HepG2 (cell line): ENCODE measurements around the gene TWIST2. TPM values are rescaled to one million over a fixed set of nuclear protein-coding genes. Genes with fewer than 3 reads are reported as not detected.
A peak's percentile ranks its signal among the peaks of the same experiment; 100 is the strongest.

Source experiments
- ADNP ChIP-seq: sonication (generic); formaldehyde crosslinking; IDR thresholded peaks from 2 replicates; pipeline ENCODE4 v1.4.0; 2020; ENCODE audit warnings: missing genetic modification reagents
- ATM ChIP-seq: fragments of 450-650 bp; IDR thresholded peaks from 2 replicates; pipeline ENCODE4 v1.7.1; 2017; ENCODE audit warnings: mild to moderate bottlenecking, borderline replicate concordance
- DNMT3B ChIP-seq: conservative IDR thresholded peaks from 2 replicates; pipeline ENCODE4 v1.6.1; 2016; ENCODE audit warnings: missing biosample characterization, control low read depth
- FOSL2 ChIP-seq: sonication (generic); formaldehyde crosslinking; IDR thresholded peaks from 2 replicates; pipeline ENCODE4 v1.4.0; 2020; ENCODE audit warnings: missing genetic modification reagents
- FOXA1 ChIP-seq, 2 experiments: fragments of 450-650 bp in 1 of 2; sonication (generic) in 1 of 2; formaldehyde crosslinking in 1 of 2; IDR thresholded peaks; 2 replicates each; pipeline versions ENCODE4 v1.4.0 to v1.6.1; 2016 to 2020; ENCODE audit warnings: missing genetic modification reagents in 1 of 2
- FOXP1 ChIP-seq, 2 experiments: fragments of 450-650 bp in 1 of 2; IDR thresholded peaks; 2 replicates each; pipeline ENCODE4 v1.6.1; 2017 to 2018; ENCODE audit warnings: antibody characterized with exemption in 1 of 2
- HHEX ChIP-seq: IDR thresholded peaks from 2 replicates; pipeline ENCODE4 v1.6.1; 2016; ENCODE audit warnings: control low read depth
- HNRNPL ChIP-seq: fragments of 200-400 bp; formaldehyde crosslinking; IDR thresholded peaks from 2 replicates; pipeline ENCODE4 v1.6.1; 2017; ENCODE audit warnings: mild to moderate bottlenecking, low read depth, low read length
- MLX ChIP-seq: IDR thresholded peaks from 2 replicates; pipeline ENCODE4 v1.6.1; 2016
- MLXIP ChIP-seq: sonication (generic); formaldehyde crosslinking; IDR thresholded peaks from 2 replicates; pipeline ENCODE4 v1.9.0; 2021; ENCODE audit warnings: missing genetic modification reagents, borderline replicate concordance
- NFE2 ChIP-seq: sonication (generic); formaldehyde crosslinking; IDR thresholded peaks from 2 replicates; pipeline ENCODE4 v1.4.0; 2020; ENCODE audit warnings: missing genetic modification reagents
- PHF5A ChIP-seq: IDR thresholded peaks from one replicate; pipeline ENCODE4 v1.6.1; 2018; ENCODE audit warnings: low read depth, missing genetic modification reagents; ENCODE audit not compliant: unreplicated experiment
- SKIL ChIP-seq: sonication (generic); formaldehyde crosslinking; IDR thresholded peaks from 2 replicates; pipeline ENCODE4 v1.8.0; 2022; ENCODE audit warnings: missing genetic modification reagents, mild to moderate bottlenecking, moderate library complexity, borderline replicate concordance
- TAF15 ChIP-seq: fragments of 200-400 bp; formaldehyde crosslinking; IDR thresholded peaks from one replicate; pipeline ENCODE4 v1.6.1; 2018; ENCODE audit warnings: mild to moderate bottlenecking, low read depth, low read length; ENCODE audit not compliant: poor library complexity, severe bottlenecking
- ZNF282 ChIP-seq: fragments of 450-650 bp; IDR thresholded peaks from 2 replicates; pipeline ENCODE4 v1.6.1; 2018; ENCODE audit not compliant: partially characterized antibody
- polyA plus RNA-seq, 8 experiments: library from polyadenylated mRNA; depleted of rRNA in 3 of 8; stranded (reverse) in 7 of 8; unstranded in 1 of 8; fragments of >200 nt; fragmentation: Illumina TruSeq in 4 of 8; extraction: Trizol in 4 of 8; gene quantifications; 2 replicates each; pipeline versions ENCODE4 v1.2.1 to v1.2.3, GENCODE V29; 2011 to 2016; ENCODE audit warnings: low read depth in 4 of 8, missing spikeins in 1 of 8, mixed read lengths in 1 of 8; ENCODE audit not compliant: insufficient read depth in 1 of 8
- total RNA-seq, 5 experiments: library from RNA; depleted of rRNA; stranded (reverse); fragments of >200 nt; fragmentation: Illumina TruSeq; extraction: Trizol; gene quantifications; 2 replicates each; pipeline ENCODE4 v1.2.3, GENCODE V29; 2016; ENCODE audit warnings: low read depth in 1 of 5
- TF ChIP-seq, protein P1 (sequence below): sonication (generic); formaldehyde crosslinking; IDR thresholded peaks from 2 replicates; pipeline ENCODE4 v1.4.0; 2020; ENCODE audit warnings: missing genetic modification reagents
- TF ChIP-seq, protein P2 (sequence below): sonication (generic); formaldehyde crosslinking; IDR thresholded peaks from 2 replicates; pipeline ENCODE4 v1.5.1; 2020; ENCODE audit warnings: missing genetic modification reagents, mild to moderate bottlenecking, borderline replicate concordance
- TF ChIP-seq, protein P3 (sequence below): sonication (generic); formaldehyde crosslinking; IDR thresholded peaks from 2 replicates; pipeline ENCODE4 v1.8.0; 2022; ENCODE audit warnings: mild to moderate bottlenecking, missing genetic modification reagents, moderate library complexity

TWIST2 gene
- total and polyA plus RNA-seq, 2 of the 13 experiments (the other 11 are each of a cell fraction or from before 2014, with no cell fraction given): 0.08 to 0.11 TPM

- no peak for TF ChIP-seq MLXIP (CRISPR knock-in tag)
- no peak for TF ChIP-seq FOXA1 (IDR thresholded peaks at IDR 0.05)
- TF ChIP-seq FOXA1 (CRISPR knock-in tag; IDR thresholded peaks at IDR 0.05): peak; percentile 89
- TF ChIP-seq, protein P1, sequence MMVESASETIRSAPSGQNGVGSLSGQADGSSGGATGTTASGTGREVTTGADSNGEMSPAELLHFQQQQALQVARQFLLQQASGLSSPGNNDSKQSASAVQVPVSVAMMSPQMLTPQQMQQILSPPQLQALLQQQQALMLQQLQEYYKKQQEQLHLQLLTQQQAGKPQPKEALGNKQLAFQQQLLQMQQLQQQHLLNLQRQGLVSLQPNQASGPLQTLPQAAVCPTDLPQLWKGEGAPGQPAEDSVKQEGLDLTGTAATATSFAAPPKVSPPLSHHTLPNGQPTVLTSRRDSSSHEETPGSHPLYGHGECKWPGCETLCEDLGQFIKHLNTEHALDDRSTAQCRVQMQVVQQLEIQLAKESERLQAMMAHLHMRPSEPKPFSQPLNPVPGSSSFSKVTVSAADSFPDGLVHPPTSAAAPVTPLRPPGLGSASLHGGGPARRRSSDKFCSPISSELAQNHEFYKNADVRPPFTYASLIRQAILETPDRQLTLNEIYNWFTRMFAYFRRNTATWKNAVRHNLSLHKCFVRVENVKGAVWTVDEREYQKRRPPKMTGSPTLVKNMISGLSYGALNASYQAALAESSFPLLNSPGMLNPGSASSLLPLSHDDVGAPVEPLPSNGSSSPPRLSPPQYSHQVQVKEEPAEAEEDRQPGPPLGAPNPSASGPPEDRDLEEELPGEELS: peak; percentile 92
- no peak for TF ChIP-seq ADNP (CRISPR knock-in tag)
- TF ChIP-seq FOXP1 (IDR thresholded peaks at IDR 0.05): 0 out of 2 replicates have a peak, but pooled peaks have one; percentile 32
- peak; percentile 91 for TF ChIP-seq FOXP1 (CRISPR knock-in tag; IDR thresholded peaks at IDR 0.05)
- no peak for TF ChIP-seq NFE2 (CRISPR knock-in tag)
- TF ChIP-seq MLX: peak; percentile 47; the same call in 1 of the 2 replicates
- TF ChIP-seq, protein P2, sequence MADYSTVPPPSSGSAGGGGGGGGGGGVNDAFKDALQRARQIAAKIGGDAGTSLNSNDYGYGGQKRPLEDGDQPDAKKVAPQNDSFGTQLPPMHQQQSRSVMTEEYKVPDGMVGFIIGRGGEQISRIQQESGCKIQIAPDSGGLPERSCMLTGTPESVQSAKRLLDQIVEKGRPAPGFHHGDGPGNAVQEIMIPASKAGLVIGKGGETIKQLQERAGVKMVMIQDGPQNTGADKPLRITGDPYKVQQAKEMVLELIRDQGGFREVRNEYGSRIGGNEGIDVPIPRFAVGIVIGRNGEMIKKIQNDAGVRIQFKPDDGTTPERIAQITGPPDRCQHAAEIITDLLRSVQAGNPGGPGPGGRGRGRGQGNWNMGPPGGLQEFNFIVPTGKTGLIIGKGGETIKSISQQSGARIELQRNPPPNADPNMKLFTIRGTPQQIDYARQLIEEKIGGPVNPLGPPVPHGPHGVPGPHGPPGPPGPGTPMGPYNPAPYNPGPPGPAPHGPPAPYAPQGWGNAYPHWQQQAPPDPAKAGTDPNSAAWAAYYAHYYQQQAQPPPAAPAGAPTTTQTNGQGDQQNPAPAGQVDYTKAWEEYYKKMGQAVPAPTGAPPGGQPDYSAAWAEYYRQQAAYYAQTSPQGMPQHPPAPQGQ (CRISPR knock-in tag): peak; percentile 78; the same call in 1 of the 2 replicates
- TF ChIP-seq DNMT3B: peak; percentile 84
- no peak for TF ChIP-seq HHEX (CRISPR knock-in tag)
- TF ChIP-seq, protein P3, sequence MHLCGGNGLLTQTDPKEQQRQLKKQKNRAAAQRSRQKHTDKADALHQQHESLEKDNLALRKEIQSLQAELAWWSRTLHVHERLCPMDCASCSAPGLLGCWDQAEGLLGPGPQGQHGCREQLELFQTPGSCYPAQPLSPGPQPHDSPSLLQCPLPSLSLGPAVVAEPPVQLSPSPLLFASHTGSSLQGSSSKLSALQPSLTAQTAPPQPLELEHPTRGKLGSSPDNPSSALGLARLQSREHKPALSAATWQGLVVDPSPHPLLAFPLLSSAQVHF (CRISPR knock-in tag): no peak
- peak; percentile 68; the same call in 1 of the 2 replicates for TF ChIP-seq HNRNPL
- peak; percentile 65 for TF ChIP-seq TAF15
- TF ChIP-seq ATM: no peak
- TF ChIP-seq ZNF282: no peak
- TF ChIP-seq SKIL (CRISPR knock-in tag): peak; percentile 49; the same call in 1 of the 2 replicates
- no peak for TF ChIP-seq PHF5A (CRISPR knock-in tag)
- TF ChIP-seq FOSL2 (CRISPR knock-in tag): peak; percentile 99
Measured at GRCh38 chr2:238864207-238865014, 16.5 kb downstream of the TWIST2 start (continued).
